Endothelial cell of umbilical vein (primary cell): ENCODE data around the gene PDE1A. TPM values are rescaled to one million over a fixed set of nuclear protein-coding genes. Genes with fewer than 3 reads are reported as not detected.

Source experiments
- BruUV-seq: library from RNA; stranded (reverse); fragments of 400-500 nt; replicated peaks from 2 replicates; lab custom pipeline; 2021; lab: Mats Ljungman, UMichigan
- CTCF ChIA-PET: fragments of 300-600, 350-600 bp; sonication (Branson Sonifier 250); formaldehyde crosslinking; loops from one replicate; lab custom pipeline; 2021; ENCODE audit warnings: antibody characterized with exemption, inconsistent platforms; lab: Charles Lee
- POLR2A ChIA-PET: fragments of 300-600, 350-600 bp; sonication (Branson Sonifier 250); formaldehyde crosslinking; loops from one replicate; lab custom pipeline; 2021; ENCODE audit warnings: antibody characterized with exemption, inconsistent platforms; lab: Charles Lee
- DNase-seq: peaks from one replicate; pipeline ENCODE4 v3.0.0-alpha.2; 2011; ENCODE audit warnings: low read depth, low spot score
- FAIRE-seq: peaks from 2 replicates; lab custom pipeline; 2011; peaks lifted over from hg19 to GRCh38; lab: Jason Lieb, UNC
- H2AFZ ChIP-seq: 2 replicates; pipeline ENCODE4 v1.6.0; 2012; ENCODE audit warnings: low read depth, low read length, control low read depth, inconsistent platforms
- H3K27ac ChIP-seq: 2 replicates; pipeline ENCODE4 v1.5.1; 2011; ENCODE audit warnings: low read depth, mild to moderate bottlenecking, control low read depth, low read length, moderate library complexity; ENCODE audit not compliant: insufficient read depth
- H3K27me3 ChIP-seq, 2 experiments: 2 replicates each; pipeline versions ENCODE4 v1.6.0 to v1.6.1; 2011; ENCODE audit warnings: low read length in 2 of 2, mixed read lengths in 1 of 2; ENCODE audit not compliant: control insufficient read depth in 2 of 2, insufficient read depth in 2 of 2
- H3K36me3 ChIP-seq, 2 experiments: 2 replicates in 1 of 2; 3 replicates in 1 of 2; pipeline ENCODE4 v1.5.1; 2011; ENCODE audit warnings: low read length in 2 of 2, mild to moderate bottlenecking in 1 of 2, moderate library complexity in 1 of 2; ENCODE audit not compliant: control insufficient read depth in 2 of 2, insufficient read depth in 2 of 2; ENCODE audit errors: extremely low read depth in 1 of 2
- H3K4me1 ChIP-seq: 3 replicates; pipeline ENCODE4 v1.5.1; 2011; ENCODE audit warnings: mild to moderate bottlenecking, low read length; ENCODE audit not compliant: control insufficient read depth, insufficient read depth; ENCODE audit errors: extremely low read depth
- H3K4me2 ChIP-seq: 2 replicates; pipeline ENCODE4 v1.6.1; 2011; ENCODE audit warnings: low read length, control low read depth, mixed read lengths; ENCODE audit not compliant: insufficient read depth
- H3K4me3 ChIP-seq, 3 experiments: fragments of 200-600 bp in 1 of 3; sonication (generic), shearing (Covaris generic) in 1 of 3; replicated peaks in 1 of 3; 2 replicates each; pipeline ENCODE4 v1.5.1; 2011 to 2016; ENCODE audit warnings: control low read depth in 3 of 3, low read length in 3 of 3, mild to moderate bottlenecking in 2 of 3, inconsistent platforms in 1 of 3, low read depth in 1 of 3, moderate library complexity in 1 of 3; ENCODE audit not compliant: insufficient read depth in 1 of 3
- H3K79me2 ChIP-seq: 2 replicates; pipeline ENCODE4 v1.6.0; 2012; ENCODE audit warnings: low read length, inconsistent platforms; ENCODE audit not compliant: control insufficient read depth, insufficient read depth
- H3K9ac ChIP-seq: replicated peaks from 2 replicates; pipeline ENCODE3; 2011; ENCODE audit warnings: low read length, control low read depth; ENCODE audit not compliant: insufficient read depth; ENCODE audit errors: extremely low read depth
- H3K9me1 ChIP-seq: replicated peaks from 3 replicates; pipeline ENCODE4 v1.6.0; 2011; ENCODE audit warnings: mild to moderate bottlenecking, low read length; ENCODE audit not compliant: control insufficient read depth, insufficient read depth; ENCODE audit errors: extremely low read depth
- H3K9me3 ChIP-seq: replicated peaks from 2 replicates; pipeline ENCODE4 v1.5.1; 2012; ENCODE audit warnings: low read length, inconsistent platforms; ENCODE audit not compliant: control insufficient read depth, insufficient read depth
- H4K20me1 ChIP-seq: replicated peaks from 2 replicates; pipeline ENCODE3; 2011; ENCODE audit warnings: mild to moderate bottlenecking, low read length; ENCODE audit not compliant: control insufficient read depth, insufficient read depth; ENCODE audit errors: extremely low read depth
- EZH2 ChIP-seq: IDR thresholded peaks from 2 replicates; pipeline ENCODE4 v1.6.1; 2012; ENCODE audit warnings: borderline replicate concordance, low read depth, mild to moderate bottlenecking, moderate library complexity, low read length, inconsistent platforms; ENCODE audit not compliant: severe bottlenecking
- FOS ChIP-seq: IDR thresholded peaks from 2 replicates; pipeline ENCODE4 v1.6.1; 2011; ENCODE audit warnings: mild to moderate bottlenecking, low read length, moderate library complexity, borderline replicate concordance; ENCODE audit not compliant: insufficient read depth
- GATA2 ChIP-seq: IDR thresholded peaks from 2 replicates; pipeline ENCODE4 v1.7.0; 2011; ENCODE audit warnings: low read depth, mild to moderate bottlenecking, moderate library complexity, mixed read lengths, low read length; ENCODE audit not compliant: insufficient read length, insufficient read depth
- JUN ChIP-seq: IDR thresholded peaks from 2 replicates; pipeline ENCODE4 v1.6.1; 2011; ENCODE audit warnings: borderline replicate concordance, low read depth; ENCODE audit not compliant: insufficient read length, insufficient read depth
- MYC ChIP-seq: IDR thresholded peaks from one replicate; pipeline ENCODE4 v1.6.1; 2011; ENCODE audit warnings: mild to moderate bottlenecking, low read depth, low read length
- POLR2A ChIP-seq: IDR thresholded peaks from 2 replicates; pipeline ENCODE4 v1.6.1; 2012; ENCODE audit warnings: low read depth, mild to moderate bottlenecking, control low read depth, low read length
- POLR2AphosphoS5 ChIP-seq: IDR thresholded peaks from 2 replicates; pipeline ENCODE4 v1.6.1; 2012; ENCODE audit warnings: low read depth, mild to moderate bottlenecking, control low read depth, low read length, moderate library complexity; ENCODE audit not compliant: insufficient read depth
- dilution Hi-C: fragments of 300-500 bp; cut with MboI; formaldehyde crosslinking; loops from one replicate; pipeline ENCODE4 v1.15.0; 2019; ENCODE audit warnings: low sequenced_read_pairs; ENCODE audit not compliant: extremely low pct_ligation_motif_present
- intact Hi-C: fragments of 100-400 bp; cut with micrococcal nuclease; formaldehyde crosslinking; loops from one replicate; pipeline ENCODE4 v1.10.0; 2022
- polyA plus RNA-seq, 4 experiments: library from polyadenylated mRNA; depleted of rRNA in 3 of 4; stranded (reverse) in 3 of 4; unstranded in 1 of 4; fragments of >200 nt; gene quantifications; 2 replicates each; pipeline versions ENCODE4 v1.2.1 to v1.2.3, GENCODE V29; 2011 to 2012; ENCODE audit warnings: missing spikeins in 1 of 4
- total RNA-seq: library from RNA; stranded (reverse); gene quantifications from 2 replicates; pipeline ENCODE4 v1.2.3, GENCODE V29; 2021
- TF ChIP-seq, protein P1 (sequence below): IDR thresholded peaks from 2 replicates; pipeline ENCODE4 v1.6.1; 2011; ENCODE audit not compliant: insufficient read depth, insufficient read length
- TF ChIP-seq, protein P2 (sequence below), 2 donors: IDR thresholded peaks; 1 replicate in 1 of 2; 2 replicates in 1 of 2; pipeline ENCODE4 v1.5.1; 2011; ENCODE audit warnings: low read length in 2 of 2, mild to moderate bottlenecking in 2 of 2, moderate library complexity in 2 of 2, control low read depth in 1 of 2, inconsistent platforms in 1 of 2, low read depth in 1 of 2; ENCODE audit not compliant: insufficient read depth in 1 of 2; ENCODE audit errors: extremely low read depth in 1 of 2

Gene PDE1A
- total and polyA plus RNA-seq, 2 donors (not counting 3 experiments of a cell fraction or from before 2014, with no cell fraction given), result 0.43 to 0.49 TPM

DNA sequence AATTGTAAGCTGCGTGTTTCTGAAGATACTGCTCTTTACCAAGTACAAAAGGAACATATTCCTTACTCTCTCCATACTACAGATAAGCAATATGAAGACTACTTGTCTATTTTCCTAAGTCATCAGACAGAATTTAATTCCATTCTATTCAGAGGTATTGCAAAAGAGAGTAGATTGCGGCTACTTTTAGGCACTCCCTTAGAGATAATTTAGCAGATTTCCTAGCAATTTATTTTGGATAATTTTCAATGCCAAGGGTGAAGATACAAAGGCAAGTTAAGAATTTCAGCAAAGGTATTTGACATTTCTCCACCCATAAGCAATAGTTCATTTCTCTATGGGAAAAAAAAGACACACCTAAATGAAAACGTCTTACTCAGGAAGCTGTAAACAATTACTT, 161.1 kb downstream of the PDE1A start:
- no peak overlapping the region for H3K4me2 ChIP-seq
- H3K9me1 ChIP-seq, result no peaks in the 10 kb centered on the region
- ChIA-PET POLR2A (no interaction called here), CTCF (no interaction called here)
- H3K4me1 ChIP-seq, result no peaks in the 10 kb centered on the region
- no peaks in the 10 kb centered on the region for H3K79me2 ChIP-seq
- intact Hi-C loops (no loop called here), dilution Hi-C loops (no loop called here)
- H3K4me3 ChIP-seq, result no peak overlapping the region
- FAIRE-seq (no peak), DNase-seq (no peak)
- no peak overlapping the region for H2AFZ ChIP-seq
- no peaks in the 10 kb centered on the region for H4K20me1 ChIP-seq
- no TSS peak for BruUV-seq
- H3K36me3 ChIP-seq, result no peaks in the 10 kb centered on the region
- H3K27me3 ChIP-seq, result no peaks in the 10 kb centered on the region
- H3K9ac ChIP-seq, result no peak overlapping the region
- H3K9me3 ChIP-seq, result no peaks in the 10 kb centered on the region
- no peak overlapping the region for H3K27ac ChIP-seq
- no peak for TF ChIP-seq POLR2A
- no peak for TF ChIP-seq JUN
- no peak for TF ChIP-seq FOS
- no peak for TF ChIP-seq EZH2
- TF ChIP-seq, protein P1, sequence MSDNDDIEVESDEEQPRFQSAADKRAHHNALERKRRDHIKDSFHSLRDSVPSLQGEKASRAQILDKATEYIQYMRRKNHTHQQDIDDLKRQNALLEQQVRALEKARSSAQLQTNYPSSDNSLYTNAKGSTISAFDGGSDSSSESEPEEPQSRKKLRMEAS, result no peak
- no peak for TF ChIP-seq POLR2AphosphoS5
- TF ChIP-seq GATA2, result no peak
- TF ChIP-seq, protein P2, sequence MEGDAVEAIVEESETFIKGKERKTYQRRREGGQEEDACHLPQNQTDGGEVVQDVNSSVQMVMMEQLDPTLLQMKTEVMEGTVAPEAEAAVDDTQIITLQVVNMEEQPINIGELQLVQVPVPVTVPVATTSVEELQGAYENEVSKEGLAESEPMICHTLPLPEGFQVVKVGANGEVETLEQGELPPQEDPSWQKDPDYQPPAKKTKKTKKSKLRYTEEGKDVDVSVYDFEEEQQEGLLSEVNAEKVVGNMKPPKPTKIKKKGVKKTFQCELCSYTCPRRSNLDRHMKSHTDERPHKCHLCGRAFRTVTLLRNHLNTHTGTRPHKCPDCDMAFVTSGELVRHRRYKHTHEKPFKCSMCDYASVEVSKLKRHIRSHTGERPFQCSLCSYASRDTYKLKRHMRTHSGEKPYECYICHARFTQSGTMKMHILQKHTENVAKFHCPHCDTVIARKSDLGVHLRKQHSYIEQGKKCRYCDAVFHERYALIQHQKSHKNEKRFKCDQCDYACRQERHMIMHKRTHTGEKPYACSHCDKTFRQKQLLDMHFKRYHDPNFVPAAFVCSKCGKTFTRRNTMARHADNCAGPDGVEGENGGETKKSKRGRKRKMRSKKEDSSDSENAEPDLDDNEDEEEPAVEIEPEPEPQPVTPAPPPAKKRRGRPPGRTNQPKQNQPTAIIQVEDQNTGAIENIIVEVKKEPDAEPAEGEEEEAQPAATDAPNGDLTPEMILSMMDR (IDR thresholded peaks at IDR 0.05; ENCODE audit: extremely low read depth in 1 of 2, insufficient read depth in 1 of 2, low read depth in 1 of 2, low read length in 2 of 2), result no peak
- no peak for TF ChIP-seq MYC
